Femur (tissue), 1 donor: Measurements from ENCODE around the gene GNG10.
"Not testable (repeated sequence)": the region's sequence is repeated elsewhere in the genome, so short reads cannot be mapped to it uniquely, and the experiment has no call there.

Experiments
- DNase-seq: peaks from one replicate; pipeline ENCODE4 v3.0.0-alpha.2; 2017

Gene GNG10

GRCh38 chr9:111661150-111661801 is at the start of gene GNG10:
Gene GNG10, plus strand, starts transcription at chr9:111661605. Its CDS starts 30 bp downstream, at chr9:111661635.
- peak; percentile 73 for DNase-seq

GRCh38 chr9:111613436-111614040 is 47.9 kb upstream of the GNG10 start:
- DNase-seq: no peak

GRCh38 chr9:111615928-111616327 is 45.5 kb upstream of the GNG10 start:
- DNase-seq: no peak

- not testable (repeated sequence) for DNase-seq
Observed at GRCh38 chr9:111617349-111617748, 44.1 kb upstream of the GNG10 start.

GRCh38 chr9:111621895-111622480 is 39.4 kb upstream of the GNG10 start:
- peak; percentile 32 for DNase-seq

- no peak for DNase-seq
Observed at GRCh38 chr9:111622626-111623025, 38.8 kb upstream of the GNG10 start.

GRCh38 chr9:111627260-111627963 is 34.0 kb upstream of the GNG10 start:
- DNase-seq: no peak

- no peak for DNase-seq
Observed at GRCh38 chr9:111628411-111628810, 33.0 kb upstream of the GNG10 start.

- no peak for DNase-seq
Observed at GRCh38 chr9:111630182-111630963, 31.0 kb upstream of the GNG10 start.

- DNase-seq: no peak
Observed at GRCh38 chr9:111630964-111631213, 30.5 kb upstream of the GNG10 start.

GRCh38 chr9:111631214-111631971 is 30.0 kb upstream of the GNG10 start, which contains the start of gene DNAJC25:
Gene DNAJC25, plus strand, starts transcription at chr9:111631334. Its CDS starts 74 bp downstream, at chr9:111631408.
- peak; percentile 98 for DNase-seq

GRCh38 chr9:111632060-111632459 is 29.3 kb upstream of the GNG10 start:
- DNase-seq: no peak

- no peak for DNase-seq
Observed at GRCh38 chr9:111632695-111633388, 28.6 kb upstream of the GNG10 start.

- DNase-seq: no peak
Observed at GRCh38 chr9:111633389-111633736, 28.0 kb upstream of the GNG10 start.

- no peak for DNase-seq
Observed at GRCh38 chr9:111634860-111635259, 26.5 kb upstream of the GNG10 start.

GRCh38 chr9:111637421-111637950 is 23.9 kb upstream of the GNG10 start:
- DNase-seq: no peak

GRCh38 chr9:111644195-111644772 is 17.1 kb upstream of the GNG10 start:
- DNase-seq: no peak

- DNase-seq: no peak
Observed at GRCh38 chr9:111645806-111646205, 15.6 kb upstream of the GNG10 start.

- DNase-seq: no peak
Observed at GRCh38 chr9:111646417-111646816, 15.0 kb upstream of the GNG10 start.

GRCh38 chr9:111648066-111648465 is 13.3 kb upstream of the GNG10 start:
- no peak for DNase-seq

- no peak for DNase-seq
Observed at GRCh38 chr9:111649016-111649415, 12.4 kb upstream of the GNG10 start.
